B cell (primary cell): Measurements from ENCODE around the gene CFAP54. TPM values are rescaled to one million over a fixed set of nuclear protein-coding genes. Genes with fewer than 3 reads are reported as not detected.

Experiments used
- ATAC-seq: fragments of 200-7000 bp; cut with Tn5 transposase; one replicate; pipeline ENCODE4 v1.10.0; 2021; ENCODE audit warnings: low read depth, mild to moderate bottlenecking, moderate number of reproducible peaks, moderate library complexity
- CTCF ChIA-PET: fragments of 350-600 bp; sonication (Branson Sonifier 250); formaldehyde crosslinking; loops from one replicate; lab custom pipeline; 2021; ENCODE audit warnings: antibody characterized with exemption, inconsistent platforms; lab: Charles Lee
- POLR2A ChIA-PET: fragments of 350-600 bp; sonication (Branson Sonifier 250); formaldehyde crosslinking; loops from one replicate; lab custom pipeline; 2021; ENCODE audit warnings: antibody characterized with exemption; lab: Charles Lee
- DNase-seq: peaks from one replicate; pipeline ENCODE4 v3.0.0; 2013
- H2AFZ ChIP-seq: 2 replicates; pipeline ENCODE4 v1.6.1; 2012; ENCODE audit warnings: mild to moderate bottlenecking, low read depth, low read length; ENCODE audit not compliant: insufficient read depth, poor library complexity, severe bottlenecking
- H3K27ac ChIP-seq, 2 donors: 1 replicate in 1 of 2; 2 replicates in 1 of 2; pipeline ENCODE4 v1.5.1; 2012 to 2013; ENCODE audit warnings: low read length in 2 of 2, mild to moderate bottlenecking in 2 of 2, moderate library complexity in 1 of 2
- H3K27me3 ChIP-seq, 4 experiments: fragments of 200-600 bp in 1 of 4; sonication (generic) in 1 of 4; replicated peaks in 1 of 4; 1 replicate in 2 of 4; 2 replicates in 2 of 4; pipeline versions ENCODE4 v1.6.1 to v1.7.0; 2013 to 2016; ENCODE audit warnings: low read length in 3 of 4, mild to moderate bottlenecking in 2 of 4, mixed read lengths in 1 of 4, moderate library complexity in 1 of 4; ENCODE audit not compliant: insufficient read depth in 4 of 4, control insufficient read depth in 3 of 4; ENCODE audit errors: control extremely low read depth in 1 of 4
- H3K36me3 ChIP-seq, 2 experiments: replicated peaks in 1 of 2; 1 replicate in 1 of 2; 2 replicates in 1 of 2; pipeline versions ENCODE4 v1.6.1 to v1.7.1; 2013; ENCODE audit warnings: low read length in 1 of 2; ENCODE audit not compliant: insufficient read depth in 2 of 2, control insufficient read depth in 1 of 2; ENCODE audit errors: control extremely low read depth in 1 of 2, extremely low read depth in 1 of 2
- H3K4me1 ChIP-seq, 2 donors: fragments of 200-600 bp in 1 of 2; sonication (generic) in 1 of 2; 1 replicate in 1 of 2; 2 replicates in 1 of 2; pipeline versions ENCODE4 v1.5.1 to v1.6.1; 2013 to 2017; ENCODE audit warnings: low read length in 2 of 2; ENCODE audit not compliant: control insufficient read depth in 2 of 2, insufficient read depth in 2 of 2
- H3K4me2 ChIP-seq: replicated peaks from 2 replicates; pipeline ENCODE3; 2012; ENCODE audit warnings: mild to moderate bottlenecking, low read depth, low read length; ENCODE audit not compliant: poor library complexity, severe bottlenecking
- H3K4me3 ChIP-seq, 5 experiments: fragments of 200-600 bp in 1 of 5; sonication (generic) in 1 of 5; 1 replicate in 3 of 5; 2 replicates in 2 of 5; pipeline versions ENCODE4 v1.5.1 to v1.7.0; 2011 to 2016; ENCODE audit warnings: low read length in 4 of 5, mild to moderate bottlenecking in 4 of 5, low read depth in 2 of 5, control low read depth in 1 of 5, moderate library complexity in 1 of 5; ENCODE audit not compliant: insufficient read depth in 1 of 5; ENCODE audit errors: control extremely low read depth in 1 of 5, extremely low read depth in 1 of 5
- H3K79me2 ChIP-seq: fragments of 200-600 bp; sonication (generic); one replicate; pipeline ENCODE4 v1.6.0; 2016; ENCODE audit warnings: low read length; ENCODE audit not compliant: control insufficient read depth, insufficient read depth
- H3K9ac ChIP-seq: fragments of 200-600 bp; sonication (generic); 2 replicates; pipeline ENCODE4 v1.6.1; 2017; ENCODE audit warnings: mild to moderate bottlenecking, low read length, moderate library complexity
- H3K9me3 ChIP-seq, 3 donors: one replicate each; pipeline versions ENCODE4 v1.6.1 to v1.7.1; 2013; ENCODE audit warnings: low read length in 2 of 3; ENCODE audit not compliant: control insufficient read depth in 2 of 3, insufficient read depth in 1 of 3; ENCODE audit errors: control extremely low read depth in 1 of 3
- H4K20me1 ChIP-seq: 2 replicates; pipeline ENCODE4 v1.6.0; 2012; ENCODE audit warnings: mild to moderate bottlenecking, low read length; ENCODE audit not compliant: insufficient read depth, control insufficient read depth, poor library complexity, severe bottlenecking
- H3K27ac Mint-ChIP-seq: one replicate; pipeline ENCODE4 v1.8.0; 2021; ENCODE audit warnings: mixed read lengths
- H3K27me3 Mint-ChIP-seq: one replicate; pipeline ENCODE4 v1.8.0; 2021; ENCODE audit warnings: mixed read lengths
- H3K4me1 Mint-ChIP-seq: one replicate; pipeline ENCODE4 v1.8.0; 2021; ENCODE audit warnings: mixed read lengths
- H3K4me3 Mint-ChIP-seq: one replicate; pipeline ENCODE4 v1.8.0; 2021; ENCODE audit warnings: mixed read lengths
- H3K9me3 Mint-ChIP-seq: one replicate; pipeline ENCODE4 v1.8.0; 2022; ENCODE audit warnings: mixed read lengths; ENCODE audit not compliant: insufficient read depth
- EZH2 ChIP-seq: IDR thresholded peaks from 2 replicates; pipeline ENCODE4 v1.6.1; 2012; ENCODE audit warnings: borderline replicate concordance, low read depth, mild to moderate bottlenecking, moderate library complexity, low read length; ENCODE audit not compliant: insufficient read depth, poor library complexity, severe bottlenecking
- WGBS: methylation state at CpG from one replicate; pipeline ENCODE4 v1.1.5; 2013; ENCODE audit warnings: missing lambda C conversion rate; ENCODE audit not compliant: insufficient coverage; 5-methylcytosine and 5-hydroxymethylcytosine counted together
- intact Hi-C: fragments of 100-400 bp; cut with micrococcal nuclease; formaldehyde crosslinking; loops from one replicate; pipeline ENCODE4 v1.10.0; 2022
- polyA plus RNA-seq: library from polyadenylated mRNA; depleted of rRNA; stranded (reverse); fragments of >200 nt; gene quantifications from 2 replicates; pipeline ENCODE4 v1.2.3, GENCODE V29; 2012
- total RNA-seq, 2 donors: library from RNA; stranded (reverse); fragments of 120-200 nt in 1 of 2; gene quantifications; 1 replicate in 1 of 2; 2 replicates in 1 of 2; pipeline versions ENCODE4 v1.2.3 to v1.2.4, GENCODE V29; 2013 to 2022
- TF ChIP-seq, protein P1 (sequence below): fragments of 200-600 bp; IDR thresholded peaks from one replicate; pipeline ENCODE4 v1.8.0; 2022; ENCODE audit warnings: antibody characterized with exemption, mild to moderate bottlenecking

CFAP54 gene
- total and polyA plus RNA-seq, 2 donors (not counting 1 experiment from before 2014, with no cell fraction given), result 0.12 to 0.76 TPM

GRCh38 chr12:96812153-96812552 lies 322.8 kb downstream of the CFAP54 start:
- Histone ChIP-seq H2AFZ (no peak overlapping the region), H3K4me1 (no peaks in the 10 kb centered on the region), H3K36me3 (no peaks in the 10 kb centered on the region), H3K9me3 (no peaks in the 10 kb centered on the region), H3K4me3 (no peak overlapping the region), H3K4me2 (no peak overlapping the region), H4K20me1 (no peaks in the 10 kb centered on the region), H3K27me3 (no peaks in the 10 kb centered on the region), H3K27ac (no peak overlapping the region), H3K79me2 (no peaks in the 10 kb centered on the region), H3K9ac (no peak overlapping the region)
- ATAC-seq (no peak), DNase-seq (no peak)
- H3K4me3 Mint-ChIP-seq, result no peak overlapping the region
- no peaks in the 10 kb centered on the region for H3K9me3 Mint-ChIP-seq
- no peak for TF ChIP-seq EZH2
- TF ChIP-seq, protein P1, sequence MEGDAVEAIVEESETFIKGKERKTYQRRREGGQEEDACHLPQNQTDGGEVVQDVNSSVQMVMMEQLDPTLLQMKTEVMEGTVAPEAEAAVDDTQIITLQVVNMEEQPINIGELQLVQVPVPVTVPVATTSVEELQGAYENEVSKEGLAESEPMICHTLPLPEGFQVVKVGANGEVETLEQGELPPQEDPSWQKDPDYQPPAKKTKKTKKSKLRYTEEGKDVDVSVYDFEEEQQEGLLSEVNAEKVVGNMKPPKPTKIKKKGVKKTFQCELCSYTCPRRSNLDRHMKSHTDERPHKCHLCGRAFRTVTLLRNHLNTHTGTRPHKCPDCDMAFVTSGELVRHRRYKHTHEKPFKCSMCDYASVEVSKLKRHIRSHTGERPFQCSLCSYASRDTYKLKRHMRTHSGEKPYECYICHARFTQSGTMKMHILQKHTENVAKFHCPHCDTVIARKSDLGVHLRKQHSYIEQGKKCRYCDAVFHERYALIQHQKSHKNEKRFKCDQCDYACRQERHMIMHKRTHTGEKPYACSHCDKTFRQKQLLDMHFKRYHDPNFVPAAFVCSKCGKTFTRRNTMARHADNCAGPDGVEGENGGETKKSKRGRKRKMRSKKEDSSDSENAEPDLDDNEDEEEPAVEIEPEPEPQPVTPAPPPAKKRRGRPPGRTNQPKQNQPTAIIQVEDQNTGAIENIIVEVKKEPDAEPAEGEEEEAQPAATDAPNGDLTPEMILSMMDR, result no peak
- ChIA-PET POLR2A (no interaction called here), CTCF (no interaction called here)
- intact Hi-C loops, result no loop called here
- H3K27ac Mint-ChIP-seq, result no peak overlapping the region
- H3K4me1 Mint-ChIP-seq, result no peaks in the 10 kb centered on the region
- H3K27me3 Mint-ChIP-seq, result no peaks in the 10 kb centered on the region
- WGBS, result no CpG with 5 or more reads among the region's 2 CpGs

DNA sequence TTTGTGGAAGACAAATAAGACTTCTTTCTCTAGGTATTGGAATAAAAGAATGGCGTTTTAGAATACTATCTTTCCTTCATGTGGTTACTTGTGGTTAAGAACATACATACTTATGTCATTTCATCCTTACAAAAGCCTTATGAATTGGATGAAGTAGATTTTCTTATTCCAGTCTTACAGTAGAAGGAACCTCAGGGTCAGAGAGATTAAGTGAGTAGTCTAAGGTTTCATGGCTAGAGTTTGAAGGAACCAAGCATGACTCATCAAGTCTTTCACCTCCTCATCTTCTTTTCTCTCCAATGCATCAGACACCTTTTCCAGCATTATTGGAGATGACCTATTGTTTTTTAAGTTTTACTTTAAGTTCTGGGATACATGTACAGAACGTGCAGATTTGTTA lies 324.8 kb downstream of the CFAP54 start:
- Mint-ChIP-seq H3K27ac (no peak overlapping the region), H3K9me3 (no peaks in the 10 kb centered on the region), H3K4me1 (no peaks in the 10 kb centered on the region), H3K27me3 (peaks cover 3% of the 10 kb centered on the region), H3K4me3 (no peak overlapping the region)
- Histone ChIP-seq H3K27ac (no peak overlapping the region), H3K4me2 (no peak overlapping the region), H4K20me1 (no peaks in the 10 kb centered on the region), H3K79me2 (no peaks in the 10 kb centered on the region), H2AFZ (no peak overlapping the region), H3K4me1 (no peaks in the 10 kb centered on the region), H3K9me3 (no peaks in the 10 kb centered on the region), H3K4me3 (no peak overlapping the region), H3K9ac (no peak overlapping the region), H3K36me3 (no peaks in the 10 kb centered on the region), H3K27me3 (no peaks in the 10 kb centered on the region)
- ATAC-seq (no peak), DNase-seq (no peak)
- ChIA-PET POLR2A (no interaction called here), CTCF (no interaction called here)
- no CpG with 5 or more reads among the region's 2 CpGs for WGBS
- no peak for TF ChIP-seq EZH2
- TF ChIP-seq, protein P1, result no peak
- intact Hi-C loops, result no loop called here
